Endothelial cell (in vitro differentiated cells): ENCODE data around the gene ANO2. TPM values are rescaled to one million over a fixed set of nuclear protein-coding genes. Genes with fewer than 3 reads are reported as not detected.
"Not testable (repeated sequence)": the region's sequence is repeated elsewhere in the genome, so short reads cannot be mapped to it uniquely, and the experiment has no call there.

Experiments used
- DNase-seq: peaks from one replicate; pipeline ENCODE4 v3.0.0; 2021; ENCODE audit warnings: low spot score
- H3K27ac Mint-ChIP-seq: one replicate; pipeline ENCODE4 v1.8.0; 2021; ENCODE audit warnings: mixed read lengths, inconsistent platforms; ENCODE audit not compliant: unreplicated experiment
- H3K27me3 Mint-ChIP-seq: one replicate; pipeline ENCODE4 v1.8.0; 2021; ENCODE audit warnings: mild to moderate bottlenecking, moderate library complexity, mixed read lengths, inconsistent platforms; ENCODE audit not compliant: unreplicated experiment
- H3K36me3 Mint-ChIP-seq: one replicate; pipeline ENCODE4 v1.8.0; 2021; ENCODE audit warnings: mild to moderate bottlenecking, low read depth, mixed read lengths, inconsistent platforms; ENCODE audit not compliant: unreplicated experiment
- H3K4me1 Mint-ChIP-seq: one replicate; pipeline ENCODE4 v1.8.0; 2021; ENCODE audit warnings: mild to moderate bottlenecking, mixed read lengths, inconsistent platforms; ENCODE audit not compliant: unreplicated experiment
- H3K4me3 Mint-ChIP-seq: one replicate; pipeline ENCODE4 v1.8.0; 2021; ENCODE audit warnings: mild to moderate bottlenecking, mixed read lengths, inconsistent platforms; ENCODE audit not compliant: unreplicated experiment
- H3K9me3 Mint-ChIP-seq: one replicate; pipeline ENCODE4 v1.8.0; 2021; ENCODE audit warnings: mixed read lengths, inconsistent platforms; ENCODE audit not compliant: unreplicated experiment
- CTCF ChIP-seq: fragments of 200-600 bp; sonication (generic); IDR thresholded peaks from one replicate; pipeline ENCODE4 v1.5.0; 2021; ENCODE audit warnings: antibody characterized with exemption; ENCODE audit not compliant: unreplicated experiment
- total RNA-seq: library from RNA; stranded (reverse); fragmentation: NEBNext Ultra II Directional; extraction: Animal tissue kit (Norgen Biotek cat#: 25700); gene quantifications from one replicate; pipeline ENCODE4 v1.2.1, GENCODE V29; 2021; ENCODE audit not compliant: unreplicated experiment

ANO2 gene
- total RNA-seq, 1 donor from 2014 or later: 4.5 TPM

GRCh38 chr12:5898874-5899273 lies 46.2 kb downstream of the ANO2 start:
- no peak overlapping the region for H3K4me3 Mint-ChIP-seq
- peaks cover 3% of the 10 kb centered on the region for H3K36me3 Mint-ChIP-seq
- peaks cover 10% of the 10 kb centered on the region for H3K4me1 Mint-ChIP-seq
- peak; percentile 14 for TF ChIP-seq CTCF
- no peaks in the 10 kb centered on the region for H3K27me3 Mint-ChIP-seq
- no peak for DNase-seq
- no peaks in the 10 kb centered on the region for H3K9me3 Mint-ChIP-seq
- H3K27ac Mint-ChIP-seq: no peak overlapping the region

- Mint-ChIP-seq H3K27ac (no peak overlapping the region), H3K9me3 (no peaks in the 10 kb centered on the region), H3K27me3 (peaks cover 2% of the 10 kb centered on the region), H3K36me3 (no peaks in the 10 kb centered on the region), H3K4me3 (no peak overlapping the region), H3K4me1 (peaks cover 4% of the 10 kb centered on the region)
- TF ChIP-seq CTCF: no peak
- no peak for DNase-seq
Observed at GRCh38 chr12:5889381-5890047, 55.5 kb downstream of the ANO2 start.

GRCh38 chr12:5888816-5889315 lies 56.2 kb downstream of the ANO2 start:
- TF ChIP-seq CTCF: no peak
- Mint-ChIP-seq H3K4me3 (no peak overlapping the region), H3K4me1 (peaks cover 4% of the 10 kb centered on the region), H3K27me3 (peaks cover 2% of the 10 kb centered on the region), H3K36me3 (no peaks in the 10 kb centered on the region), H3K9me3 (no peaks in the 10 kb centered on the region), H3K27ac (no peak overlapping the region)
- no peak for DNase-seq

- not testable (repeated sequence) for DNase-seq, H3K27me3 Mint-ChIP-seq, H3K9me3 Mint-ChIP-seq, H3K4me3 Mint-ChIP-seq, H3K4me1 Mint-ChIP-seq, H3K36me3 Mint-ChIP-seq, H3K27ac Mint-ChIP-seq
Observed at GRCh38 chr12:5887819-5888218, 57.2 kb downstream of the ANO2 start.

GRCh38 chr12:5884866-5885265 lies 60.2 kb downstream of the ANO2 start:
- H3K27ac Mint-ChIP-seq: no peak overlapping the region

More at GRCh38 chr12:5884866-5885265, 60.2 kb downstream of the ANO2 start:
- Mint-ChIP-seq H3K9me3 (no peaks in the 10 kb centered on the region), H3K27me3 (peaks cover 3% of the 10 kb centered on the region), H3K36me3 (no peaks in the 10 kb centered on the region), H3K4me3 (no peak overlapping the region), H3K4me1 (peaks cover 17% of the 10 kb centered on the region)
- no peak for TF ChIP-seq CTCF
- DNase-seq: no peak
